Nephron (organoid): ENCODE data around the gene ZFHX2.
A peak's percentile ranks its signal among the peaks of the same experiment; 100 is the strongest.

ENCODE experiments used
- H3K27ac Mint-ChIP-seq, 3 experiments: 2 replicates each; pipeline ENCODE4 v1.8.0; 2020; ENCODE audit warnings: mixed read lengths in 3 of 3, mild to moderate bottlenecking in 2 of 3, moderate library complexity in 1 of 3
- H3K27me3 Mint-ChIP-seq: 2 replicates; pipeline ENCODE4 v1.8.0; 2021; ENCODE audit warnings: low read depth, mild to moderate bottlenecking, moderate library complexity, mixed read lengths
- H3K36me3 Mint-ChIP-seq: 2 replicates; pipeline ENCODE4 v1.8.0; 2020; ENCODE audit warnings: low read depth, mixed read lengths
- H3K4me1 Mint-ChIP-seq: 2 replicates; pipeline ENCODE4 v1.8.0; 2020; ENCODE audit warnings: mixed read lengths
- H3K4me3 Mint-ChIP-seq, 3 experiments: 2 replicates each; pipeline ENCODE4 v1.8.0; 2020; ENCODE audit warnings: mild to moderate bottlenecking in 3 of 3, mixed read lengths in 3 of 3, moderate library complexity in 2 of 3
- H3K9me3 Mint-ChIP-seq: 2 replicates; pipeline ENCODE4 v1.8.0; 2020; ENCODE audit warnings: mixed read lengths
- TF ChIP-seq, protein P1 (sequence below), 3 experiments: fragments of 200-600 bp; sonication (generic); IDR thresholded peaks; one replicate each; pipeline ENCODE4 v1.5.0; 2021; ENCODE audit warnings: antibody characterized with exemption in 3 of 3; ENCODE audit not compliant: unreplicated experiment in 3 of 3

ZFHX2 gene

DNA sequence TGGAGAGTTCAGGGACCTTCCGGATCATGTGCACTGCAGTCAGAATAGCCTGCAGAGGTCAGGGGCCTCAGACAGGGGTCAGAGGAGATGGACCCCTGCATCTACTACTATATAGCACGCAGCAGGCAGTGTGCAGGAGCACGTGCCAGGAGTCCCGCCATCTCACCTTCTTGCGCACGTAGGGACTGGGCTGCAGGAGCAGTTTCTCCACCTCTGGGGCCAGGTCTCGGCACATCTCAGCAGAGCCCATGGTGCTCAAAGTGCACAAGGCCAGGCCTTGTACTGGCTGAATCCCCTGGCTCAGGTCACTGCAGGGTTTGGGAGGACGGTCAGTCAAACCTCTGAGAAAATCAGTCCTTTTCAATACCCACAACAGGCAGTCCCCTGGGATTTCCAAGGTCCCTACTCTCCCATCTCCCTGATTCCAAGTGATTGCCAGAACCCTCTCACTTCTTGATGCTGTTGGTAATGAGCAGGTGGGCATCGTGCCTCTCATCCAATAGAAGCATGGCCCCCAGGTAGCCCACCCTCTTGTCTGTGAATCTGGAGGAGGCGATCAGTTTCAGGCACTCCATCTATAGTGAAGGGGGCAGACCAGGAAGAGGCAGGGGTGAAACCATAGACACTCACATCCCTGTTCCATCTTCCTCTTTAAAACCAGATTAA is 14.7 kb upstream of the ZFHX2 start:
- H3K27me3 Mint-ChIP-seq = peaks cover 3% of the 10 kb centered on the region
- H3K9me3 Mint-ChIP-seq = no peaks in the 10 kb centered on the region
- H3K4me3 Mint-ChIP-seq = peak overlapping the region; percentile 95 to 99 (median 99)
- H3K36me3 Mint-ChIP-seq = peaks cover 17% of the 10 kb centered on the region
- H3K27ac Mint-ChIP-seq = peak overlapping the region; percentile 86 to 98 (median 94)
- peaks cover 29% of the 10 kb centered on the region for H3K4me1 Mint-ChIP-seq
- TF ChIP-seq, protein P1, sequence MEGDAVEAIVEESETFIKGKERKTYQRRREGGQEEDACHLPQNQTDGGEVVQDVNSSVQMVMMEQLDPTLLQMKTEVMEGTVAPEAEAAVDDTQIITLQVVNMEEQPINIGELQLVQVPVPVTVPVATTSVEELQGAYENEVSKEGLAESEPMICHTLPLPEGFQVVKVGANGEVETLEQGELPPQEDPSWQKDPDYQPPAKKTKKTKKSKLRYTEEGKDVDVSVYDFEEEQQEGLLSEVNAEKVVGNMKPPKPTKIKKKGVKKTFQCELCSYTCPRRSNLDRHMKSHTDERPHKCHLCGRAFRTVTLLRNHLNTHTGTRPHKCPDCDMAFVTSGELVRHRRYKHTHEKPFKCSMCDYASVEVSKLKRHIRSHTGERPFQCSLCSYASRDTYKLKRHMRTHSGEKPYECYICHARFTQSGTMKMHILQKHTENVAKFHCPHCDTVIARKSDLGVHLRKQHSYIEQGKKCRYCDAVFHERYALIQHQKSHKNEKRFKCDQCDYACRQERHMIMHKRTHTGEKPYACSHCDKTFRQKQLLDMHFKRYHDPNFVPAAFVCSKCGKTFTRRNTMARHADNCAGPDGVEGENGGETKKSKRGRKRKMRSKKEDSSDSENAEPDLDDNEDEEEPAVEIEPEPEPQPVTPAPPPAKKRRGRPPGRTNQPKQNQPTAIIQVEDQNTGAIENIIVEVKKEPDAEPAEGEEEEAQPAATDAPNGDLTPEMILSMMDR (IDR thresholded peaks at IDR 0.05; ENCODE audit: unreplicated experiment in 3 of 3) = no peak

DNA sequence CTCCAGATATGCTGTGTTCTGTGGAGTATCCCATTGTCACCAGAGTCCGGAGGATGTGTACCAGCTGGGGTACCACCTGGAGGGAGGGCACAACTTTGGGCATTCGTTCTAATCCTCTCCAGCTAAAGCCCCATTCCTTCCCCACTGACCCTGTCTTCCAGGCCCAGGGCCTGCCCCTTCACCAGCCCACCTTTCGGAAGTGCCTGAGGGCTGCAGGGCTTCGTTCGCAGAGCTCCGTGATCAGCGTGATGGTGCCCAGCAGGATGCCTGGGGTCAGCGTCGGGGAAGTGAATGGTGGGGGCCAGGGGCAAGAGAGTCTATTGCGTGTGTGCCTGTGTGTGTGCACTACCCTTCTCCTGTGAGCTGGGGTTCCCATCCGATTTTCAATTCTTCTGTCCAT is 14.1 kb upstream of the ZFHX2 start:
- Mint-ChIP-seq H3K27me3 (peaks cover 3% of the 10 kb centered on the region), H3K9me3 (no peaks in the 10 kb centered on the region), H3K36me3 (peaks cover 21% of the 10 kb centered on the region), H3K27ac (no peak overlapping the region), H3K4me1 (peaks cover 29% of the 10 kb centered on the region), H3K4me3 (peak overlapping the region; percentile 41 to 99 (median 99))
- TF ChIP-seq, protein P1 (IDR thresholded peaks at IDR 0.05; ENCODE audit: unreplicated experiment in 3 of 3) = no peak

DNA sequence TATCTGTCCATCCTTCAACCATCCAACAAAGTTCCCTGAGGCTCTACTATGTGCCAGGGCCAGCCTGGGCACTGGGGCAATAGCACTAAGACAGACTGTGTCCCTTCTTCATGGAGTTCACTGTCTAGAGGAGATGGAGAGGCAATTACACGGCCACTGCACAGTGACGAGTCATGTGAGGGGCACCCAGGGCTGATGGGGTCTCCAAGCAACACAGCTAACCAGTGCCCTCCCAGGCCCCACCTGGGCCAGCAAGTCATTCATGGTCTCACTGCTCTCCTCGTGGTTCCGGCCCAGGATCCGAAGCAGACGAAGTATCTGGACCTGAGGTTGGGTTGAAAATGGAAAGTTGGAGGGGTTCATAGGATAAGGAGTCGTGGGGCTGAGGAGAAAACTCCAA is 13.3 kb upstream of the ZFHX2 start:
- Mint-ChIP-seq H3K27me3 (peaks cover 3% of the 10 kb centered on the region), H3K36me3 (peaks cover 21% of the 10 kb centered on the region), H3K4me1 (peaks cover 29% of the 10 kb centered on the region), H3K4me3 (peak overlapping the region; percentile 33 to 63 (median 52)), H3K27ac (no peak overlapping the region), H3K9me3 (no peaks in the 10 kb centered on the region)
- TF ChIP-seq, protein P1 (IDR thresholded peaks at IDR 0.05; ENCODE audit: unreplicated experiment in 3 of 3) = no peak

DNA sequence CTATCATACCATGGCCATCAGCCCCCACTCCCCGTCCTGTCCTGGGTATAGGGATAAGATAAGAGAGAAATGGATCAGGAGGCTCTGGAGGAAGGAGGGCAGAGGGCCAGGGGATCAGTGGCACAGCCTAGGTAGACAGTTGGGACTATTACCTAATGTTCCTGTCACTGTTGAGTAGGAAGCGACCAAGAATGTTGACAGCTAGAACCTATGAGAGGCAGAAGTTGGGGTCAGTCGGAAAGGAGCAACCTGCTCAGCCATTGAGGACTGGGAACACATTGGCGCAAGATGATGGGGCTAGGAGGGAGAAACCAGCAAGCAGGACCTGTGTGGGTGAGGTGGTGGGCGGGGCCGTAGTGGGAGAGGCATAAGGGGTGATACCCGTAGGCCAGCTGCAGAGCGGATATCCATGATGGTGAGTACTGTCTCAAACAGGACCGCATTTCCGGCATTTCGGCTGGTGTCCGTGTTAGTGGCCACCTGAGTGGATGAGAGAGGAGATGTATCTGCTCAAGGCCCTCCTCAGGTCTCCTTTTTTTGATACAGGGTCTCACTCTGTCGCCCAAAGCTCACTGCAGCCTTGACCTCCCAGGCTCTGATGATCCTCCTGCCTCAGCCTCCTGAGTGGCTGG is 12.7 kb upstream of the ZFHX2 start:
- H3K27ac Mint-ChIP-seq = no peak overlapping the region
- peaks cover 21% of the 10 kb centered on the region for H3K36me3 Mint-ChIP-seq
- TF ChIP-seq, protein P1 (IDR thresholded peaks at IDR 0.05; ENCODE audit: unreplicated experiment in 3 of 3) = no peak
- peak overlapping the region; percentile 17 to 69 (median 25) for H3K4me3 Mint-ChIP-seq
- H3K4me1 Mint-ChIP-seq = peaks cover 26% of the 10 kb centered on the region
- H3K27me3 Mint-ChIP-seq = peaks cover 3% of the 10 kb centered on the region
- no peaks in the 10 kb centered on the region for H3K9me3 Mint-ChIP-seq

DNA sequence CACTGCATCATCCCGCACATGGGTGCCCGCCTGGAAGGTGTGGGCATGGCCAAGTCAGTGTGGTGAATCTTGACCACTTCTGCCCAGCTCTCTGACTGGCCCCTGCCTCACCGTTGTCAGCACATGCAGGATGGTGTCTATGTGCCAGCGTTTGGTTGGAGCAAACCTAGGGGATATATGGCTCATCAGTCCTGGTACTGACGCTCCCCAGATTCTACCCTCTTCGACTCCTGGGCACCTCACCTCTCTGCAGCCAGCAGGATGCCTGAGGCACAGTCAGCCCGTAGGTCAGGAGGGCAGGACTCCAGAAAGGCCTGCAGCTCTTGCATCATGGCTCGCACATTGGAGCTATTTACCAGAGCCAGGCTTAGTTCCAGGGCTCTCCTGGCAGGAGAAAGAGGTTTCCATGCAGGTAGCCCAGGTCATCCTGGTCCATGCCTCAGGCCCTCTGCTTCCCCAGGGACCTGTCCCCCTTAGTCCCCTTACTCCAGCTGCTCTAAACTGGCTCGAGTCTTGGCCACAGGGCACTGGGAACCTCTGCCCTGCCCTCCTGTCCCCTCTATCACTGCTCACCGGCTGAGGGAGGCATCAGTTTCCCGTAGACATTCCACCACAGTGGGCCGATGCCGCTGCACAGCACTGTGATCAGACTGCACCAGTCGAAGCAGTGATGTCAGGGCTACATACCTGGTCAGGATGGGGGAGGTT is 12.1 kb upstream of the ZFHX2 start:
- peaks cover 19% of the 10 kb centered on the region for H3K4me1 Mint-ChIP-seq
- peaks cover 21% of the 10 kb centered on the region for H3K36me3 Mint-ChIP-seq
- peaks cover 3% of the 10 kb centered on the region for H3K27me3 Mint-ChIP-seq
- TF ChIP-seq, protein P1 (IDR thresholded peaks at IDR 0.05; ENCODE audit: unreplicated experiment in 3 of 3) = no peak
- peak overlapping the region in 2 of 3 experiments; percentile 17 to 69 for H3K4me3 Mint-ChIP-seq
- no peak overlapping the region for H3K27ac Mint-ChIP-seq
- no peaks in the 10 kb centered on the region for H3K9me3 Mint-ChIP-seq
